Fibroblast of lung (primary cell): ENCODE measurements around the gene WARS2.

Source experiments
- CTCF ChIP-seq, 2 donors: IDR thresholded peaks in 1 of 2; conservative IDR thresholded peaks in 1 of 2; 1 replicate in 1 of 2; 2 replicates in 1 of 2; pipeline ENCODE4 v1.5.1; 2011 to 2012; ENCODE audit warnings: low read length in 2 of 2, control low read depth in 1 of 2, inconsistent platforms in 1 of 2, low read depth in 1 of 2, mild to moderate bottlenecking in 1 of 2
- EZH2 ChIP-seq: IDR thresholded peaks from 2 replicates; pipeline ENCODE4 v1.5.1; 2012; ENCODE audit warnings: low read length, control low read depth, mild to moderate bottlenecking; ENCODE audit errors: missing control alignments

GRCh38 chr1:119046429-119046784, 94.0 kb downstream of the WARS2 start:
- TF ChIP-seq CTCF (conservative IDR thresholded peaks at IDR 0.05 in 1 of 2, IDR thresholded peaks at IDR 0.05 in 1 of 2; ENCODE audit: low read depth in 1 of 2, low read length in 2 of 2) (no peak), EZH2 (no peak)
